OCI-LY7 (cell line): Measurements from ENCODE around the gene FNDC3B. TPM values are rescaled to one million over a fixed set of nuclear protein-coding genes. Genes with fewer than 3 reads are reported as not detected.

Experiments
- BruUV-seq: library from RNA; stranded (reverse); fragments of 400-500 nt; replicated peaks from 2 replicates; lab custom pipeline; 2021; lab: Mats Ljungman, UMichigan
- CTCF ChIA-PET: fragments of 300-600 bp; sonication (Branson Sonifier 250); formaldehyde crosslinking; loops from one replicate; lab custom pipeline; 2022; ENCODE audit warnings: antibody characterized with exemption; ENCODE audit not compliant: unreplicated experiment; lab: Charles Lee
- POLR2A ChIA-PET: fragments of 300-600 bp; sonication (Branson Sonifier 250); formaldehyde crosslinking; loops from one replicate; lab custom pipeline; 2022; ENCODE audit warnings: antibody characterized with exemption; lab: Charles Lee
- DNase-seq: peaks from one replicate; pipeline ENCODE4 v3.0.0-alpha.2; 2015; ENCODE audit warnings: low spot score
- H2AFZ ChIP-seq: fragments of 200-600 bp; sonication (generic), shearing (Covaris generic); 2 replicates; pipeline ENCODE4 v1.6.1; 2014; ENCODE audit warnings: mild to moderate bottlenecking, antibody characterized with exemption, low read length, moderate library complexity
- H3K27ac ChIP-seq: fragments of 200-600 bp; sonication (generic); 2 replicates; pipeline ENCODE4 v1.5.1; 2014; ENCODE audit warnings: mixed run types, low read depth, mild to moderate bottlenecking, moderate library complexity, low read length, inconsistent platforms; ENCODE audit not compliant: poor library complexity, severe bottlenecking
- H3K36me3 ChIP-seq: fragments of 200-600 bp; sonication (generic); 2 replicates; pipeline ENCODE4 v1.6.1; 2014; ENCODE audit warnings: mild to moderate bottlenecking, antibody characterized with exemption, low read length, moderate library complexity, mixed read lengths; ENCODE audit not compliant: insufficient read depth
- H3K4me1 ChIP-seq: fragments of 200-600 bp; sonication (generic); 2 replicates; pipeline ENCODE4 v1.5.1; 2014; ENCODE audit warnings: mild to moderate bottlenecking, low read length; ENCODE audit not compliant: insufficient read depth, poor library complexity, severe bottlenecking
- H3K4me2 ChIP-seq: fragments of 200-600 bp; sonication (generic); 2 replicates; pipeline ENCODE4 v1.6.1; 2014; ENCODE audit warnings: mild to moderate bottlenecking, low read length
- H3K4me3 ChIP-seq: fragments of 200-600 bp; sonication (generic); 2 replicates; pipeline ENCODE4 v1.5.1; 2014; ENCODE audit warnings: mild to moderate bottlenecking, low read depth, low read length; ENCODE audit not compliant: poor library complexity, severe bottlenecking
- H3K79me2 ChIP-seq: fragments of 200-600 bp; sonication (generic); 2 replicates; pipeline ENCODE4 v1.6.1; 2016; ENCODE audit warnings: low read depth, mild to moderate bottlenecking, low read length, moderate library complexity, mixed read lengths; ENCODE audit not compliant: insufficient read depth
- H3K9me2 ChIP-seq: fragments of 200-600 bp; sonication (generic); 2 replicates; pipeline ENCODE4 v1.6.1; 2016; ENCODE audit warnings: mild to moderate bottlenecking, low read length, mixed read lengths; ENCODE audit not compliant: insufficient read depth
- H3K9me3 ChIP-seq: fragments of 200-600 bp; sonication (generic); 2 replicates; pipeline ENCODE4 v1.6.1; 2014; ENCODE audit warnings: mild to moderate bottlenecking, mixed run types, low read length, mixed read lengths
- H4K20me1 ChIP-seq: fragments of 200-600 bp; sonication (generic); 2 replicates; pipeline ENCODE4 v1.6.1; 2014; ENCODE audit warnings: mild to moderate bottlenecking, antibody characterized with exemption, low read length, moderate library complexity, mixed read lengths; ENCODE audit not compliant: insufficient read depth
- EZH2phosphoT487 ChIP-seq: fragments of 200-600 bp; sonication (generic); IDR thresholded peaks from 2 replicates; pipeline ENCODE4 v1.6.1; 2018; ENCODE audit warnings: low read depth, borderline replicate concordance, mild to moderate bottlenecking, mixed run types, antibody characterized with exemption, low read length, moderate library complexity, mixed read lengths
- intact Hi-C: fragments of 100-400 bp; cut with micrococcal nuclease; formaldehyde crosslinking; loops from one replicate; pipeline ENCODE4 v1.10.0; 2022; ENCODE audit not compliant: unreplicated experiment
- total RNA-seq, 2 experiments: library from RNA; depleted of rRNA in 1 of 2; stranded (reverse); fragments of >200 nt in 1 of 2; shearing (Covaris generic) in 1 of 2; gene quantifications; 2 replicates each; pipeline ENCODE4 v1.2.3, GENCODE V29; 2014 to 2022
- TF ChIP-seq, protein P1 (sequence below): fragments of 200-600 bp; sonication (generic); conservative IDR thresholded peaks from 2 replicates; pipeline ENCODE4 v1.5.1; 2014; ENCODE audit warnings: mild to moderate bottlenecking, antibody characterized with exemption, low read length, moderate library complexity, mixed read lengths

The FNDC3B gene
- total RNA-seq, 2 experiments from 2014 or later = 23.3 to 28.5 TPM

DNA sequence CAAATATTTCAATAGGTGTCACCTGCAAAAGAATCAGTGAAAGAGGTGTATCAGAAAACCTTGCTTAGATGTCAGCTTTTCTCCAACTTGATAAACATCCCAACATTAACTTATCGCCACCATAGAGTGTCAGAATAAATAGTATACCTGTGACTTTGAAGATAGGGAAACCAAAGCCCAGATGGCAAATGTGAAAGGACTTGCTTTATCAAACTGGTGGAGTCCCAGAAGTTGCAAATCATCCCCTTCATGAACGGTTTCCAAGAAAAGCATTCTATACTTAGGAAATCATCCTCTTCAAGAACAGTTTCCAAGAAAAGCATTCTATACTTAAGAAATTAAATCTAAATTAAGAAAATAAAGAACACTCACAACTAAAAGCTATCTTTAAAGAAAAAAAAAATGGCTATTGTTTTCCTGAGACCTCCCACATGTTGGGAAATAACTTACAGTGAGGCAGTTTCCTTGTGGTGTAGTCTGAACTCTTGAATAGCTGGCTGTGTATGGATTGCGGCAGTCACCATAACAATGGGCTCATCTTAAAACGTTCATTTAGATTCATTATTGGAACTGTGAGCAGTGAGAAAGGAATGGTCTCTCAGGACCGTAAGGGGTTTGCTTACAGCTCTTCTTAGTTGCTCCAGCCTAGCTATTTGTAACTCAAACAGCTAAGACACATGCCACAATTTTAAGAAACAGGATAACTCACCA, 352.4 kb downstream of the FNDC3B start:
- intact Hi-C loops = no loop called here
- H3K4me3 ChIP-seq = no peak overlapping the region
- no peak for DNase-seq
- no TSS peak for BruUV-seq
- no peak overlapping the region for H2AFZ ChIP-seq
- POLR2A ChIA-PET = no interaction called here
- no peaks in the 10 kb centered on the region for H3K9me3 ChIP-seq
- H3K9me2 ChIP-seq = no peaks in the 10 kb centered on the region
- no peaks in the 10 kb centered on the region for H4K20me1 ChIP-seq
- H3K79me2 ChIP-seq = no peaks in the 10 kb centered on the region
- H3K4me1 ChIP-seq = no peaks in the 10 kb centered on the region
- H3K27ac ChIP-seq = no peak overlapping the region
- TF ChIP-seq, protein P1, sequence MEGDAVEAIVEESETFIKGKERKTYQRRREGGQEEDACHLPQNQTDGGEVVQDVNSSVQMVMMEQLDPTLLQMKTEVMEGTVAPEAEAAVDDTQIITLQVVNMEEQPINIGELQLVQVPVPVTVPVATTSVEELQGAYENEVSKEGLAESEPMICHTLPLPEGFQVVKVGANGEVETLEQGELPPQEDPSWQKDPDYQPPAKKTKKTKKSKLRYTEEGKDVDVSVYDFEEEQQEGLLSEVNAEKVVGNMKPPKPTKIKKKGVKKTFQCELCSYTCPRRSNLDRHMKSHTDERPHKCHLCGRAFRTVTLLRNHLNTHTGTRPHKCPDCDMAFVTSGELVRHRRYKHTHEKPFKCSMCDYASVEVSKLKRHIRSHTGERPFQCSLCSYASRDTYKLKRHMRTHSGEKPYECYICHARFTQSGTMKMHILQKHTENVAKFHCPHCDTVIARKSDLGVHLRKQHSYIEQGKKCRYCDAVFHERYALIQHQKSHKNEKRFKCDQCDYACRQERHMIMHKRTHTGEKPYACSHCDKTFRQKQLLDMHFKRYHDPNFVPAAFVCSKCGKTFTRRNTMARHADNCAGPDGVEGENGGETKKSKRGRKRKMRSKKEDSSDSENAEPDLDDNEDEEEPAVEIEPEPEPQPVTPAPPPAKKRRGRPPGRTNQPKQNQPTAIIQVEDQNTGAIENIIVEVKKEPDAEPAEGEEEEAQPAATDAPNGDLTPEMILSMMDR = no peak
- no peak for TF ChIP-seq EZH2phosphoT487
- CTCF ChIA-PET = no interaction called here
- H3K4me2 ChIP-seq = no peak overlapping the region
- no peaks in the 10 kb centered on the region for H3K36me3 ChIP-seq

DNA sequence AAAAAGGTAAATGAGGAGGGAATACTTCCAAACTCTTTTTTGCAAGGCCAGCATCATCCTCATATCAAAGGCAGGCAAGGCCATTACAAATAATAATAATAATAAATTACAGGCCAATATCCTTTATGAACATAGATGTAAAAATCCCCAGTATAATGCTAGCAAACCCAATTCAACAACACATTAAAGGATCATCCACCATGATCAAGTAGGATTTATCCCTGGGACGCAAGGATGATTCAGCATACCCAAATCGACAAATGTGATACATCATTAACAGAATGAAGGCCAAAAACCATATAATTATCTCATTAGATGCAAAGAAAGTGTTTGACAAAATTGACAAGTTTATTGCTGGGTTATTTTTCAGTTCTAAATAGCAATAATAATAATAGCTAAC, 355.3 kb downstream of the FNDC3B start:
- POLR2A ChIA-PET = no interaction called here
- DNase-seq = no peak
- BruUV-seq = no TSS peak
- no peak overlapping the region for H2AFZ ChIP-seq
- H3K27ac ChIP-seq = no peak overlapping the region
- no peaks in the 10 kb centered on the region for H3K79me2 ChIP-seq
- H3K4me2 ChIP-seq = no peak overlapping the region
- no peaks in the 10 kb centered on the region for H3K9me3 ChIP-seq
- CTCF ChIA-PET = no interaction called here
- TF ChIP-seq, protein P1 = no peak
- TF ChIP-seq EZH2phosphoT487 = no peak
- H3K4me3 ChIP-seq = no peak overlapping the region
- H3K4me1 ChIP-seq = no peaks in the 10 kb centered on the region
- H3K36me3 ChIP-seq = no peaks in the 10 kb centered on the region
- H3K9me2 ChIP-seq = no peaks in the 10 kb centered on the region
- intact Hi-C loops = no loop called here
- no peaks in the 10 kb centered on the region for H4K20me1 ChIP-seq

DNA sequence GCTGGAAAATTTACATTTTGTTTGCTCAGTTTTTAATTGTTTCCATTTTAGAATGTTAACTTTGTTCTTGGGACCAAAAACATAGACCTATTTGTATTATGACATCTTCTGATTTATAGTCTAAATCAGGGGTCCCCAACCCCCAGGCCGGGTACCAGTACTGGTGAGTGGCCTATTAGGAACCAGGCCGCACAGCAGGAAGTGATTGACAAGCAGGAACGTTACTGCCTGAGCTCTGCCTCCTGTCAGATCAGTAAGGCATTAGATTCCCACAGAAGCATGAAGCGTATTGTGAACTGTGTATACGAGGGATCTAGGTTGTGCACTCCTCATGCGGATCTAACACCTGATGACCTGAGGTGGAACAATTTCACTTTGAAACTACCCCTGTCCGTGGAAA, 357.0 kb downstream of the FNDC3B start:
- no peak for TF ChIP-seq EZH2phosphoT487
- TF ChIP-seq, protein P1 = no peak
- H4K20me1 ChIP-seq = no peaks in the 10 kb centered on the region
- ChIA-PET POLR2A (interaction anchor here (1.1 kb wide), 1 partner anchor 16 kb away, joined by 4 read pairs; no protein-coding TSS in a partner anchor), CTCF (no interaction called here)
- DNase-seq = no peak
- no peaks in the 10 kb centered on the region for H3K36me3 ChIP-seq
- no peak overlapping the region for H3K4me2 ChIP-seq
- no TSS peak for BruUV-seq
- H3K9me2 ChIP-seq = no peaks in the 10 kb centered on the region
- intact Hi-C loops = no loop called here
- no peak overlapping the region for H3K27ac ChIP-seq
- H3K4me3 ChIP-seq = no peak overlapping the region
- no peak overlapping the region for H2AFZ ChIP-seq
- no peaks in the 10 kb centered on the region for H3K79me2 ChIP-seq
- no peaks in the 10 kb centered on the region for H3K9me3 ChIP-seq
- no peaks in the 10 kb centered on the region for H3K4me1 ChIP-seq
